Measurements from ENCODE around the gene UBE3A.

Gene UBE3A

GRCh38 chr15:25402342-25402741 lies 36.5 kb downstream of the UBE3A start:
- DNase-seq = no peak

DNA sequence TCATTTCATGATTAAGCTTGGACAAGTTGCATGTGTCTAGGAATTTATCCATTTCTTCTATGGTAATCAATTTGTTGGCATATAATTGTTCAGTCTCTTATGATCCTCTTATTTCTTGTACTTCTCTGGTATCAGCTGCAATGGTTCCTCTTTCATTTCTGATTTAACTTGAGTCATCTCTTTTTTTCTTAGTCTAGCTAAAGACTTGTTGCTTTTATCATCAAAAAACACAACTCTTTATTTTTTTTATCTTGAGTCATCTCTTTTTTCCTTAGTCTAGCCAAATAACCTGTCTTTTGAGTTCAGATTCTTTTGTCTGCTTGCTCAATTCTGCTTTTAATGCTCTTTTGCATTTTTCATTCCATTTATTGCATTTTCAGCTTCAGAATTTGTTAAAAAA lies 37.3 kb downstream of the UBE3A start:
- DNase-seq = no peak

DNA sequence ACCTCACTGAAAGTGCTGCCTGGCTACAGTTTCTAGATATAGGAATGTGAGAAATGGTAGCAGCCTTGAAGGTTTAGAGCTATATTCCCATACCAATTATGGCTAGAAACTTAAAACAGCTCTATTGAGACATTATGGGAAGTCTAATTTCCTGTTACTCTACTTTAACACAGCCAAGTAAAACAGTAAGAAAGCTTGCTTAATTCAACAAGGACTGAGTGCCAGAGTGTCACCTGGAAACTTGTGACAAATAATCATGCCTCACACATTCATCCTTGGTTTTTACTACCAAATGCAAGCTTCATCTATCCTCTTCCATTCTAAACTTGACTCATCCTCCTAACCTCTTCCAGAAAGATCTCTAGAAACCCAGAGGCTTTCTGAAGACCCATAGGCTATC lies 41.7 kb downstream of the UBE3A start:
- DNase-seq = no peak

- no peak for DNase-seq
Observed at GRCh38 chr15:25394898-25395297, 43.9 kb downstream of the UBE3A start.

GRCh38 chr15:25392806-25393205 lies 46.0 kb downstream of the UBE3A start:
- no peak for DNase-seq

DNA sequence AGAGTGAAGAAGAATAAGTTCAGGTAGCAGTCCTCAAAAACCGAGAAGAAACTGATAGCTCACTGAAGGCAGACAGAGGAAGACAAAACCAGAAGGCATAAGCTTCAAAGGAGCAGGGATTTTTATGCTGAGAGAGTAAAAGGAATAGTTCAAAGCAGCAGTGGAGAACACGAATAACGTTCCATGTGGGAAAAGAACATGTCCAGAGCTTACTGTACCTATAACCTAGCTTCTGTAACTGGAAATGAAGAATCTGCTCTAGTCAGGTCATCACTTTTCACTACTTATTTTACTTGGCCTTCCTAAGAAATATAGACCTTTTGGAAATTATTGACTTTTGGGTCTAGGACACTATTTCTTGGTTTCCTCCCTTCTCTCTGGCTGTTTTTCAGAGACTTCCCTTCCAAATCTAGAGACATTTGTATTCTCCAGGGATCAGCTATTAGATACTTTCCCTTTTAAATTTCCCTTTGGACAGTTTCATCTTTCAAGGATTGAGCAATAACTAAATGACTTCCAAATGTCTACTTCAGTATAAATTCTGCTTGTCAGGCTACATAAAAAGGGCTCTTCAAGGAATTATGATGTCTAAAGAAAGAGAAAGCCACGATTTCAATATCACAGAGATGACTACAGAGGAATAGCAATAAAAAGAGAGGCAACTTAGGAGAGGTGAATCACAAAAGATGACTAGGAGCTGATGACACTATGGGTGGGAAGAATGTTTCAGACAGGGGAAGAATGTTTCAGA lies 46.7 kb downstream of the UBE3A start:
- no peak for DNase-seq

DNA sequence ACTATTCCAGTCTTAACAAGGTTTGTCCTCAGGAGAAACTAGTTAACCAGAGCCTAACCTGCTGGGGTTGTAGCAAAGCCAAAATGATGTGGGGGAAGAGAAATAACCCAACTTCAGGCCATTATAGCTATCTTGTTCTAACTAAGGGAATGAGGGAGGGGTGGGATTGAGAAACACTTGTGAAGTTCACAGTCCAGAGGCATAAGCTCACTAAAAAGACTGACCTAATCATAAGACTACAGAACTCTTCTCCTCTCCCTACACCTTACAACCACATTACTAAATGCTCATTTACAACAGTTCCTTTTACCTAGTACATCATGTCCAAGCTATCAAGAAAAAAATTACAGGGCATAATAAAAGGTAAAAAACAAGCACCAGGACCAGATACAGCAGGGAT lies 52.8 kb downstream of the UBE3A start:
- DNase-seq = no peak

- DNase-seq = no peak
Observed at GRCh38 chr15:25381579-25381978, 57.2 kb downstream of the UBE3A start.

DNA sequence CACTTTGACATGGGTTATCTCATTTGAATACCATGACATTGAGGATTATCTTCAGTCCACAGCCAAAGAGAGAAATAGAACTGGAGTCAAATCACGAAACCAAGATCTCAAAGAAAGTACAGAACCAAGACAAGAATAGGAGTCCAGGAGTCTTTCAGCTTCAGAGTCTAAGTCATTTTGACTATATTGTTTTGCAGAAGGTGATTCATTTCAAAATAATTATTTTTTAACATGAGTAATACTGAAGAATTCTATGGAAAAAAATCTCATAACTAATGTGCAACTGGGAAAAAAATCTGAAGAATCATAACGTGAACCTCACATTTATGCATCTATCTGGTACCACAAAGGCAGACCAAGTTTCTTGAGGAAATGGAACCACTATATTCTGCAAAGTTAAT lies 60.3 kb downstream of the UBE3A start:
- DNase-seq = no peak

DNA sequence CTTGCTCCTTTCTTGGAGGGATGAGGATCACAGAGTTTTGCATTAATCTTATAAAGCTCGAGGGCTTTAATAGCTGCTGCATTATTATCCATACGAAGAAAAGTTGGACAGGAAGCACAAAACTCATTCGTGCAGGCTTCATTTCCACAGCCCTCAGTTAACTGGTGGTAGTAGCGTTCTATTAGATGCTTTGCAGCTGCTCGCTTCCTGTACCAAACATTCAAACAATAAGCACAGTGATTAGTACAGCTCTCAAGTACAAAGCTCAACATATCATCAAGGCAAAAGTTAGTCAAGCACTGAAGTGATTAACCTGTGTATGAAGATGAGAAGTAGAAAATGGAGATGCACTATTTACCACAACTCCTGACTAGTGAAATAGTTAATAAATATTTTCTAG lies 63.3 kb downstream of the UBE3A start:
- DNase-seq = no peak

GRCh38 chr15:25374143-25374542 lies 64.7 kb downstream of the UBE3A start:
- no peak for DNase-seq

- no peak for DNase-seq
Observed at GRCh38 chr15:25372298-25372697, 66.5 kb downstream of the UBE3A start.

DNA sequence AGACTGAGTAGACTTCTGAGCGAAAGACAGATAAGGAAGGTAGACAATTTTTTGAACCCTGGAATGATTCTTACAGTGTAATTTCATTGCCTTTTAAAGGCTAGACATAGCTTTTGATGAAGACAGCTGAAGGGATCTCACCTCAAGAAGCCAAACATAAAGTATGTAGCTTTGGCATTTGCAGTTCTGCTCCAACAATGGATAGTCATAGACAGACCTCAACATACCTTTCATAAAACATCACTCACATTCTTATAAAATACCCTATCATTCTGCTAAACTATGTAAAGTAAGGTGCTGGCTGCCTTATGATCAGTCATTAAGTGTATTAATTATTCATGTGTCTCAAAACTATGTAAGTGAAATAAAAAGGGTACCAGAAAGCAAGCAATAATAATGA lies 70.0 kb downstream of the UBE3A start:
- no peak for DNase-seq

- no peak for DNase-seq
Observed at GRCh38 chr15:25366058-25366457, 72.8 kb downstream of the UBE3A start.

- no peak for DNase-seq
Observed at GRCh38 chr15:25362545-25362944, 76.3 kb downstream of the UBE3A start.

DNA sequence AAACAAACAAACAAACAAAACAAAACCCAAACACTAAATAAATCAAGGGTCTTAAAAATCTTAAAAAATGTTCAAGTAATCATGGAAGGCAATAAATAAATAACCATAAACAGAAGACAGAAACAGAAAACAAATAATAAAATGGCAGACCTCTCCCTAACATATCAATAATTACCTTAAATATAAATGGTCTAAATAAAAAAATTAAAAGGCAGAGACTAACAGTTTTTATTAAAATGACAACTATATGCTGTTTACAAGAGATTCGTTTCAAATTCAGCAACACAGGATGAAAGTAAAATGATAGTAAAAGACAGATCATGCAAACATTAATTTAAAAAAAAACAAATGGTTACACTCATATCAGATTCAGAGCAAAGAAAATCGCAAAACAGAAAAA lies 91.1 kb downstream of the UBE3A start:
- no peak for DNase-seq

GRCh38 chr15:25346371-25346770 lies 92.5 kb downstream of the UBE3A start:
- no peak for DNase-seq

- DNase-seq = no peak
Observed at GRCh38 chr15:25345943-25346342, 92.9 kb downstream of the UBE3A start.

DNA sequence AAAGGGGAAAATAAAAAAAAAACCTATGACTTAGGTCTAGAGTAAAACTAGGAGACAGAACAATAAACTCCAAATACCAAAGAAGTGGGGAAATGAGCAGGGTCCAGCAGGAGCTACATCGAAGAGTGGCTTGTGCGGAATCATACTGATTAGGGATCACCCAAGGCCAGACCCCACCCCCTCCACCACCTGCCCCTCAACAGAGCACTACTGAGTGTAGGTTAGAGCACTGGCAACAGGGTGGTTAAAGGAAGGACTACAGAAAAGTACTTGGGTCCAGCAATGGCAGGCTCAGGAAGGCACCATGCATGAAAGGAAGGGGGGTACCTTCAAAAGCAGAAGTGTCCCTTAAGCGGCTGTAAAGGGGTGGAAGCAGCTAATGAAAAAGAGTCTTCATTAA lies 96.2 kb downstream of the UBE3A start:
- DNase-seq = no peak

GRCh38 chr15:25339431-25339830 lies 99.4 kb downstream of the UBE3A start:
- no peak for DNase-seq

GRCh38 chr15:25335279-25335678 lies 103.5 kb downstream of the UBE3A start:
- DNase-seq = no peak

GRCh38 chr15:25333049-25333448 lies 105.8 kb downstream of the UBE3A start:
- DNase-seq = no peak

DNA sequence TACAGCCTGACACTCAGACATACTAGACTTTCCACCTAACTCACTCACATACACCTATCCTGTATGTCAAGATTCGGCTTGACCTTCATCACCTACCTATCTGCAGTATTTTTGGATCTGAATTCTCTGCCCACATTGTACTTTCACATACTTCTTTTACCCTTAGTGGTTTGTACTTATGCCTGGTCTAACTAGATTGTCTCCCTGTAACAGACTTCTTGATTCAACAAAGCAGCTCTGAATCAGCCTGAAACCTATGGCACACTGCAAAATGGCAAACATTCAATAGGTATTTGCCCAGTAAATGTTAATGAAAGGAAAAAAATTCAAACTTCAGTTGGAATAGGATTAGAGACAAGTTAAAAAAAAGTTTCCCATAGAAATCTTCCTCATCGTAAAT lies 106.5 kb downstream of the UBE3A start:
- no peak for DNase-seq

DNA sequence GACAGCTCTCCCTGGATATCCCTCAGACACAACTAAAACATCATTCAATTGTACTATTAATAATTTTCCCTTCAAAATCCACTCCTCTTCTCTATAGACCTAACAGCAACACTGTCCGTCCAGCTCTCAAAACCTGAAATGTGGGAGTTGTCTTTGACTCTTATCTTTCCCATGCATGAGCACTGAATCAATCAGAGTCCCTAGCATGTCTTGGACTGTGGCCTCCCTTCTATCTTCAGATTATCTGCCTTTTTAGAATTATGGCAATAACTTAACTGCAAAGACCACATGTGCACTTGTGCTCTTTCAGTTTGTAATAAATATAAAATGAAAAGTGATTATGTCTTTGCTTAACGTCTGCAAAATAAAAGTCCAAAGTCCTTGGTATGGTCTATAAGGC lies 107.0 kb downstream of the UBE3A start:
- no peak for DNase-seq

- no peak for DNase-seq
Observed at GRCh38 chr15:25331404-25331803, 107.4 kb downstream of the UBE3A start.
